Adipose tissue (tissue), 3 donors: ENCODE measurements around the gene TMF1. TPM values are rescaled to one million over a fixed set of nuclear protein-coding genes. Genes with fewer than 3 reads are reported as not detected.

Source experiments
- H3K27ac ChIP-seq: one replicate; pipeline ENCODE4 v1.5.1; 2013; ENCODE audit warnings: low read depth, low read length
- WGBS, 3 donors: extraction: QIAGEN DNeasy Blood & Tissue Kit; methylation state at CpG; one replicate each; pipeline ENCODE4 v1.1.7; 2013; 5-methylcytosine and 5-hydroxymethylcytosine counted together
- polyA plus RNA-seq, 3 donors: library from polyadenylated mRNA; stranded (reverse); fragments of 200-250 nt; gene quantifications; one replicate each; pipeline ENCODE4 v1.2.3, GENCODE V29; 2013
- donor health status: healthy with polysubstance abuse.
- donor health status: Bipolar disorder and iron deficiency.
- donor health status: healthy.

The TMF1 gene
- polyA plus RNA-seq, 3 donors: 8.4 to 9.2 (median 8.7) TPM

DNA sequence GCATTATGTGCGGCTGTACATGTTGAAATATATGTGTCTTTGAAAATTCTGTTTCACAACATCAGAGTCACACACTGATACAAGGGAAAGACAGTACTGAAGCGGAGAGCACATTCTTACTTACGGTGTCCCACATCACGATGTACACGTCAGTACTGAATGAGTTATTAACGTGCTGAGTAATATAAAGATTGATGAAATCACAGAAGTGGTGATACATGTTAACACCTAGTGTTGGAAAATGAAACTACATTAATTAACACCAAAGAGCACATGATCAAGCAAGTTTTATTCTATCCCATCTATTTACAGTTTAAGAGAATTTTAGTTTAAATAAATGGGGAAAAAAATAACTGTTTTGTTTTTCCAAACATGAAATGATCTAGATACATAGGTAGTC lies 54.2 kb downstream of the TMF1 start:
- 83 to 94% (median 86%) methylated on average over 6 of the region's 6 CpGs for WGBS, 3 donors
- no peak overlapping the region for H3K27ac ChIP-seq

DNA sequence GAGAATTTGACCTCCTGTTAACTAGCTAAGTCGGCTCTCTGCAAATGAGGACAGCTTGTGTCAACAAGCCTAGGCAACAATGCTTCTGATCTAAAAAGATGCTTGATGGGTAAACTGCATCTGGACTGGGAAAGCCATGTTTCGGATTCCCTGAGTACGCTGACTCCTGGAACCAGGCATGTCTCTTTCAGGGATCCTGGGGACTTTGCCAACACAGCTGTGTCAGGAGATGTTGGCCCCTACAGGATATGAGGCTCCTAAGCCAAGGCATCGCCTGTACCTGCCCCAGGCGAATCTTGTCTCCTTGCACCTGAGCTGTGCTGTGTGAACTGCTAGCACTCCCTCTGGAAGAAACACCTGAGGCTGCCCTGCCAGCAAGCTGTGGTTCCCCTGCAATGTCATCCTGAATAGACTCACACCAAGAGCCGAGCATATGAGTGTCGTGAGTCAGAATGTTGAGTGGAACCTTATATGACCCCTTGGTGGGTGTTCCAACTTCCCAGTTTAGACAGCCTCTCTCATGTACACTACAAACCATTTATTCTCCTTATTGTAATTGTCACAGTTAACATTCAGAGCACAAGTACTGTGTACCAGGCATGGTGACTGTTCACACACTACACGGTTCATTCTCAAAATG lies 55.7 kb downstream of the TMF1 start:
- no peak overlapping the region for H3K27ac ChIP-seq
- WGBS, 3 donors: 75 to 86% (median 83%) methylated on average over 8 of the region's 8 CpGs

DNA sequence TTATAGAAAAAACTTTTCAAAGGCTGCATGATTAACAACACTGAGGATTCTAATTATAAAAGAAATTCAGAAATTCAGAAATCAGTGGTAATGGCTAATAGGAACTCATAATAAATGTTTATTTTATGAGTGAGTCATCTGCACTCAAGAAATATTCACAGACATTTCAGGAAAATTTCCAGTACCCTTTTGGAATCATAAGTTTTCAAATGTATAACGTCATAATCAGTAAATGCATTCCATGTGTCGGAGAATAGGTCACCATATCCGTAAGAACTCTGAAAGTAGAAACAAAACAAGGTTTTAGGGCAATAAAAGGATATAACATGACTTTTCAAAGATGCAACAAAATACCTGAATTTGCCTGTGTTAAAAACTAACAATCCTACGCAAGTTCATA lies 63.4 kb downstream of the TMF1 start:
- 90 to 94% (median 93%) methylated on average over 4 of the region's 4 CpGs for WGBS, 3 donors
- no peak overlapping the region for H3K27ac ChIP-seq

DNA sequence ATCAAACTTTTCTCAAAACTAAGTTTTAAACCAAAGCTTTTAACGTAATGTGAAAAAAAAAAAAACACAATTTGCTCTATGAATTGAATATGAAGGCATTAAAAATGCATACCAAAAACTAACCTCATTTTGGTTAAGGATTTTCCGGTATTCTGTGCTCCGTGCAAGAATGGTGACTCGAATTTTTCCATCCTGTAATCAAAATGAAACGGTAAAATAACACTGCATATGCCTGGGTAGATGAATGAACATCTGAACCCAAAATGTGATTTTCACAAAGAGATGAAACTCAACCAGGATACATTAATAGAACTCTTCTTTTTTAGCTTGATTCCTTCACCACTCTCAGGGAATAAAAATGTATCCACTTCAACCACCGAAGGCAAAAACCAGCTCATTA lies 64.8 kb downstream of the TMF1 start:
- WGBS, 3 donors: 85 to 95% (median 87%) methylated on average over 6 of the region's 6 CpGs
- H3K27ac ChIP-seq: no peak overlapping the region

- WGBS, 3 donors: 94 to 98% (median 94%) methylated on average over 6 of the region's 6 CpGs
- no peak overlapping the region for H3K27ac ChIP-seq
These were observed 65.5 kb downstream of the TMF1 start for GRCh38 chr3:68986496-68987208.

- WGBS, 3 donors: 51 to 79% (median 59%) methylated on average over 3 of the region's 3 CpGs
- H3K27ac ChIP-seq: no peak overlapping the region
These were observed 66.9 kb downstream of the TMF1 start for GRCh38 chr3:68985146-68985790.

DNA sequence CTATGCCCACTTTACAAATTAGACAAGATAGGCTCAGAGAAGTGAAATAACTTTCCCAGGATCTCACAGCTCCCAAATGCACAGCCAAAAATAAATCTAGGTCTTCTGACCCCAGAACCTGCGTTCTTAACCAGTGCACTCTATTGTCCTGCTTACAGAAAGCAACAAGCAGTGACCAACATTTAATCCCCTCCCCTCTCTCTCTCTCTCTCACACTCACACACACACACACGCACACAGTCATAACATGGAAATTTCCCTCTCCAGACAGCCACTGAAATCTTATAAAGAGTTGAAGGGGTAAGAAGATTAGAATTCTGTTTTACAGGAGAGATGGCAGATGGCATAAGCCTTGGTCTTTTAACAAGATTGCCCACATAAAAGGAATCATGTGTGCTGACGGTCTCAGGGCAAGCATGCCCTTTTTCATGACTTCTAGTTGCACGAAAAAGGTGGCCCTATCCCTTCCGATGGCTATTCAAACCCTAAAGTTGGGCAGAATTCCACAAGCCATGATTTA lies 68.1 kb downstream of the TMF1 start:
- no peak overlapping the region for H3K27ac ChIP-seq
- WGBS, 3 donors: 86 to 97% (median 86%) methylated on average over 5 of the region's 5 CpGs

GRCh38 chr3:68977486-68978167 lies 74.5 kb downstream of the TMF1 start:
- 84 to 87% (median 86%) methylated on average over 8 of the region's 8 CpGs for WGBS, 3 donors
- H3K27ac ChIP-seq: no peak overlapping the region

DNA sequence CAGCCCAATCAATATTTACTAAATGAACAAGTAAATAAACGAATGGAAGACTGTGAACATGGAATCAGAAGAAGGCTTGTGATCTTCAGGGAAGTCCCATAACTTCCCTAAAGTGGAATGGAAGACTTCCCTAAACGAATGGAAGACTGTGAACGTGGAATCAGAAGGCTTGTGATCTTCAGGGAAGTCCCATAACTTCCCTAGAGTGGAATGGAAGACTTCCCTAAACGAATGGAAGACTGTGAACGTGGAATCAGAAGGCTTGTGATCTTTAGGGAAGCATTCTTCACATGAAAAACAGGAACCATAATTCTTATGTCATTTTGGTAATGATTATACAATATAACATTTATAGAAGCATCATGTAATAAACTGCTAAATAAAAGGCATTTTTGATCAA lies 77.4 kb downstream of the TMF1 start:
- no peak overlapping the region for H3K27ac ChIP-seq
- 66 to 86% (median 73%) methylated on average over 5 of the region's 5 CpGs for WGBS, 3 donors

GRCh38 chr3:68973639-68974038 lies 78.5 kb downstream of the TMF1 start:
- 59 to 67% (median 59%) methylated on average over 7 of the region's 7 CpGs for WGBS, 3 donors
- H3K27ac ChIP-seq: no peak overlapping the region

DNA sequence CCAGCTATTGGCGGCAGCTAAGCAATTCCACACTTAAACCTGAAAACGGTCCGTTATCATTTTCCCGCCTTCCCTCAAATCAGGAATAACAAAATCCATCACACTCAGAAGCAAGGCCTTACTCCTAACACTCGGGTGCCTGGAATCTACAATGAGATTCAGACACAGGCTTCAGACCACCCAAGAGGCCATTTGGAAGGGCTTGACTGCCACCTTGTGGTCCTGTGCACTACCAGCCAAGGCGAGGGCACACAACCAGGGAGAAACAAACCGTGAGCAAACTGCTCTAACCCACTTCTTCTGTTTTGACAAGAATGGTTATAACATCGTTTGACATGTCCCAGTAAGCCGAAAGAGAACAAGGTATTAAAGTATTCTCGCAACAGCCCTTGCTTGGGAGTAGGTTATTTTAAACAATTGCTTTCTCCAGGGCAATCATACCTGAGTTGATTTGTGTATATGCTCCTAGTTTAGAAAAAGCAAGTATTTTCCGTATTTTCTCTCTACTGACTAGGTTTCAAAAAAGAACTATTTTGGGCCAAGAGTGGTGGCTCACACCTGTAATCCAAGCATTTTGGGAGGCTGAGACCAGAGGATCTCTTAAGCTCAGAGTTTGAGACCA lies 79.7 kb downstream of the TMF1 start:
- 32 to 42% (median 36%) methylated on average over 11 of the region's 11 CpGs for WGBS, 3 donors
- no peak overlapping the region for H3K27ac ChIP-seq

Other genes starting within 250 kb of the TMF1 start
- gene TAFA4, start 119.8 kb downstream of the TMF1 start, polyA plus RNA-seq: under 1 TPM in 2 of 3 donors, not detected in 1; 0.02 to 0.03 TPM
- gene EOGT, start 38.6 kb downstream of the TMF1 start, polyA plus RNA-seq: 10 to 100 TPM in 2 of 3 donors, 1 to 10 TPM in 1; 5.1 to 20.2 (median 16.9) TPM
- 10 to 100 TPM; 14.3 to 48.0 (median 37.1) TPM for gene UBA3, start 28.0 kb upstream of the TMF1 start, polyA plus RNA-seq
- gene ARL6IP5, start 32.6 kb upstream of the TMF1 start, polyA plus RNA-seq: 100 to 1,000 TPM in 2 of 3 donors, 10 to 100 TPM in 1; 52.1 to 145 (median 124) TPM
- gene LMOD3, start 70.3 kb upstream of the TMF1 start, polyA plus RNA-seq: under 1 TPM; 0.03 to 0.22 (median 0.06) TPM